Sigmoid colon (tissue), 4 donors: Measurements from ENCODE around the gene LBR.

ENCODE experiments used
- EP300 ChIP-seq, 4 donors: sonication (generic); formaldehyde crosslinking; IDR thresholded peaks; one replicate each; pipeline ENCODE4 v1.6.1; 2017; ENCODE audit warnings: antibody characterized with exemption in 4 of 4
- POLR2A ChIP-seq, 2 donors: fragments of 450-650 bp; IDR thresholded peaks; one replicate each; pipeline ENCODE4 v1.6.1; 2016; ENCODE audit warnings: antibody characterized with exemption in 2 of 2, mild to moderate bottlenecking in 2 of 2, moderate library complexity in 2 of 2
- POLR2AphosphoS5 ChIP-seq, 4 donors: sonication (generic); formaldehyde crosslinking; IDR thresholded peaks; one replicate each; pipeline ENCODE4 v1.6.1; 2017; ENCODE audit warnings: antibody characterized with exemption in 4 of 4
- TF ChIP-seq, protein P1 (sequence below), 4 experiments: fragments of 450-650 bp in 3 of 4; fragments of 200-600 bp in 1 of 4; IDR thresholded peaks; one replicate each; pipeline ENCODE4 v1.5.1; 2016 to 2019; ENCODE audit warnings: antibody characterized with exemption in 4 of 4, mild to moderate bottlenecking in 3 of 4, moderate library complexity in 2 of 4

DNA sequence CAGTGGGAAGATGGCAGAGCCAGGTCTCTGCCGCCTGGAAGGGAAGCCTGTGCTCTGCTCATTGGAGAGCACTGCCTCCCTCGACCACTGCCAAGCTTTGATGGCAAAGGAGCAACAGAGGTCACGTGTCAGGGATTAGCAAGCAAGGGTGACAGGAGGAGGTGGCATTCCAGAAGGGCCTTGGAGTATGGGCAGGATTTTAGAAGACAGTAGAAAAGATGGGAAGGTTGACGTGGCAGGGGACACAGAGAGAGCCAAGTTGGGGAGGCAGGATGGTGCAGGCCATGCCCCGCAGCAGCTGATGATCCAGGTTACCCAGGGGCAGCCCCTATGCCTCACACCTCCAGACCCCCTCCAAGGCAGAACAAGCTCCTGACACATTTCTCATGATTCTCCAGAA lies 21.9 kb upstream of the LBR start:
- TF ChIP-seq POLR2AphosphoS5 (IDR thresholded peaks at IDR 0.05) (no peak), EP300 (IDR thresholded peaks at IDR 0.05) (no peak), POLR2A (IDR thresholded peaks at IDR 0.05) (no peak)
- TF ChIP-seq, protein P1, sequence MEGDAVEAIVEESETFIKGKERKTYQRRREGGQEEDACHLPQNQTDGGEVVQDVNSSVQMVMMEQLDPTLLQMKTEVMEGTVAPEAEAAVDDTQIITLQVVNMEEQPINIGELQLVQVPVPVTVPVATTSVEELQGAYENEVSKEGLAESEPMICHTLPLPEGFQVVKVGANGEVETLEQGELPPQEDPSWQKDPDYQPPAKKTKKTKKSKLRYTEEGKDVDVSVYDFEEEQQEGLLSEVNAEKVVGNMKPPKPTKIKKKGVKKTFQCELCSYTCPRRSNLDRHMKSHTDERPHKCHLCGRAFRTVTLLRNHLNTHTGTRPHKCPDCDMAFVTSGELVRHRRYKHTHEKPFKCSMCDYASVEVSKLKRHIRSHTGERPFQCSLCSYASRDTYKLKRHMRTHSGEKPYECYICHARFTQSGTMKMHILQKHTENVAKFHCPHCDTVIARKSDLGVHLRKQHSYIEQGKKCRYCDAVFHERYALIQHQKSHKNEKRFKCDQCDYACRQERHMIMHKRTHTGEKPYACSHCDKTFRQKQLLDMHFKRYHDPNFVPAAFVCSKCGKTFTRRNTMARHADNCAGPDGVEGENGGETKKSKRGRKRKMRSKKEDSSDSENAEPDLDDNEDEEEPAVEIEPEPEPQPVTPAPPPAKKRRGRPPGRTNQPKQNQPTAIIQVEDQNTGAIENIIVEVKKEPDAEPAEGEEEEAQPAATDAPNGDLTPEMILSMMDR (IDR thresholded peaks at IDR 0.05) = no peak
